Measurements from ENCODE around the gene ZPR1.

ZPR1 gene

GRCh38 chr11:116786966-116787365 lies 857 bp downstream of the ZPR1 start:
- POLR2A ChIA-PET, result interaction anchor here (1.1 to 1.6 kb wide), 5 partner anchors 10 to 311 kb away, joined by 3 to 8 read pairs (median 6); partner anchors contain the start of gene SIK3

GRCh38 chr11:116786326-116786725 lies 1.5 kb downstream of the ZPR1 start:
- peak overlapping the region; percentile 77 for H3K4me3 ChIP-seq (ENCODE audit: low read depth, low read length)
- ChIA-PET CTCF (interaction anchor here (1.4 to 12.3 kb wide), 8 partner anchors 9 to 442 kb away, joined by 4 to 472 read pairs (median 8); partner anchors contain the start of genes APOA1, PCSK7 and SIK3), POLR2A (interaction anchor here (1.1 kb wide), 1 partner anchor 68 kb away, joined by 3 read pairs; no protein-coding TSS in a partner anchor)
- TF ChIP-seq CTCF (IDR thresholded peaks at IDR 0.05; ENCODE audit: insufficient read depth, low read length, missing control alignments), result no peak
- DNase-seq (ENCODE audit: low read depth, low spot score), result no peak

More at GRCh38 chr11:116786966-116787365, 857 bp downstream of the ZPR1 start:
- CTCF ChIA-PET, result interaction anchor here (1.4 to 12.3 kb wide), 8 partner anchors 9 to 441 kb away, joined by 4 to 472 read pairs (median 8); partner anchors contain the start of genes APOA1, PCSK7 and SIK3
- DNase-seq (ENCODE audit: low read depth, low spot score), result no peak
- peak overlapping the region; percentile 77 for H3K4me3 ChIP-seq (ENCODE audit: low read depth, low read length)
- no peak for TF ChIP-seq CTCF (IDR thresholded peaks at IDR 0.05; ENCODE audit: insufficient read depth, low read length, missing control alignments)

DNA sequence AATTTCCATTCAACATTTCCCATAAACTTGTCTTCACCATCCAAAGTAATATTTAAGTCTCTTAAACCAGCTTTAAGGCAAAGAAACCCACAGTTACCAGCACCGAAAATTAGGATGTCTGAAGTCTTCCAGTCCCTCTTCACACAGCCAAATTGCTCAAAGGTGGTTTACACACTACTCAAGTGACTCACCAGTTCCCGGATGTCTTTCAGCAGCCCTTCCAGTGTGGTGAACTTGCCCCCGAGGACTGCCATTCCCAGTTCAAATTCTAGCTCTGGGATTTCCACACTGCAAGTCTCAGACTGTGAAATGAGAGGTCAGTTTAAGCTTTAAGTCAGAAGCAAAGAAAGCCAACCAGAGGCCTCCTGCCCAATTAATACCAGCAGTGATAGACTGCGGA lies 5.1 kb downstream of the ZPR1 start:
- ChIA-PET CTCF (interaction anchor here (0.8 to 2.5 kb wide), 4 partner anchors 9 to 323 kb away, joined by 3 to 17 read pairs (median 9); partner anchors contain the start of gene APOA5), POLR2A (no interaction called here)
- no peak overlapping the region for H3K4me3 ChIP-seq (ENCODE audit: low read depth, low read length)
- TF ChIP-seq CTCF (IDR thresholded peaks at IDR 0.05; ENCODE audit: insufficient read depth, low read length, missing control alignments), result no peak
- DNase-seq (ENCODE audit: low read depth, low spot score), result no peak

DNA sequence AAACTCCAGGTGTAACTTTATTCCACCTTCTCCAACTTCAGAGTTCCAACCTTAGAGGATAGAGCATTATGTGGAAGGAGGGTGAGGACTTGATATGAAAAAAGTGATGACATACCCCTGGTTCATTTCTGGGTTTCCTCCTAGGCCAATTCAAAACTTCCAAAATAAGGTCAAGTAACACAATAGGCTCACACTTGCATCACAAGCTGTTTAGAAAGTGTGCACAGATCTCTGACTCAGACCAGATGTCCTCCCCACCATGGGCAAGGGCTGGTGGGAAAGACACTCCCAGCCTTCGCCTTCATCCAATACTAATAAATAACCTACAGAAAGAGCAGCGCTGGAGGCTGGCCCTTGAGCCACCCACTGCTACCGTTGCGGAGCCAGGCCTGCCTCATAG lies 9.3 kb downstream of the ZPR1 start:
- TF ChIP-seq CTCF (IDR thresholded peaks at IDR 0.05; ENCODE audit: insufficient read depth, low read length, missing control alignments), result no peak
- no peak for DNase-seq (ENCODE audit: low read depth, low spot score)
- POLR2A ChIA-PET, result no interaction called here
- CTCF ChIA-PET, result interaction anchor here (2.4 to 3.5 kb wide), 2 partner anchors 8 to 12 kb away, joined by 9 to 23 read pairs; partner anchors contain the start of genes APOA5 and ZPR1
- no peak overlapping the region for H3K4me3 ChIP-seq (ENCODE audit: low read depth, low read length)

DNA sequence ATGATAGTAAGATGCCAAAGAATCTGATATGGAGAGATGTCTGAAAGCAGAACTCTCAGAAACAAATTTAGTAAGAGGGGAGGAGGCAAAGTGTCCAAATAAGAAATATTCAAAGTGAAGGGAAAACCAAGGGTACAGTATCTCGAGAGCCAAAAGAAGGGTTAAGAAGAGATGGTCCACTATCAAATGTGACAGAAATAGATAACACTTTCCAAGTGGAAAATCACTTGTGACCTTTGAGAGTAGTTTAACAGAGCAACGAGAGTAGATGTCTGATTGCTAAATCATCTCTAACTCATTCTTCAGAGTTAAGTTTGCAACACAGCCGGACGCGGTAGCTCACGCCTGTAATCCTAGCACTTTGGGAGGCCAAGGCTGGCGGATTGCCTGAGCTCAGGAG lies 10.8 kb downstream of the ZPR1 start:
- CTCF ChIA-PET, result interaction anchor here (0.9 to 2.4 kb wide), 2 partner anchors 10 to 12 kb away, joined by 4 to 9 read pairs; partner anchors contain the start of gene ZPR1

More for the DNA sequence above, 10.8 kb downstream of the ZPR1 start:
- POLR2A ChIA-PET, result interaction anchor here (2.0 kb wide), 1 partner anchor 11 kb away, joined by 6 read pairs; the partner anchor contains the start of gene ZPR1
- TF ChIP-seq CTCF (IDR thresholded peaks at IDR 0.05; ENCODE audit: insufficient read depth, low read length, missing control alignments), result no peak
- DNase-seq (ENCODE audit: low read depth, low spot score), result no peak
- H3K4me3 ChIP-seq (ENCODE audit: low read depth, low read length), result no peak overlapping the region
